Bronchial epithelial cell (primary cell): ENCODE measurements around the gene PIF1. TPM values are rescaled to one million over a fixed set of nuclear protein-coding genes. Genes with fewer than 3 reads are reported as not detected.

Source experiments
- DNase-seq: peaks from one replicate; pipeline ENCODE4 v3.0.0-alpha.2; 2010; ENCODE audit warnings: low read depth
- FAIRE-seq: peaks from 2 replicates; lab custom pipeline; 2011; peaks lifted over from hg19 to GRCh38; lab: Jason Lieb, UNC
- H3K27me3 ChIP-seq: 2 replicates; pipeline ENCODE4 v1.5.1; 2011; ENCODE audit warnings: low read length; ENCODE audit not compliant: control insufficient read depth, insufficient read depth
- H3K36me3 ChIP-seq: 2 replicates; pipeline ENCODE4 v1.5.1; 2011; ENCODE audit warnings: low read length; ENCODE audit not compliant: control insufficient read depth, insufficient read depth
- H3K4me3 ChIP-seq: 2 replicates; pipeline ENCODE4 v1.5.1; 2011; ENCODE audit warnings: mild to moderate bottlenecking, low read depth, low read length, control low read depth
- CTCF ChIP-seq: IDR thresholded peaks from 2 replicates; pipeline ENCODE4 v1.5.1; 2011; ENCODE audit warnings: mild to moderate bottlenecking, moderate library complexity, low read length, control low read depth, inconsistent platforms; ENCODE audit not compliant: insufficient read depth, severe bottlenecking
- total RNA-seq: library from RNA; depleted of rRNA; stranded (reverse); fragments of >200 nt; gene quantifications from 2 replicates; pipeline ENCODE4 v1.2.1, GENCODE V29; 2014

PIF1 gene
- total RNA-seq, 1 donor from 2014 or later = 0.26 TPM

GRCh38 chr15:64792282-64792681 lies 33.2 kb downstream of the PIF1 start:
- Histone ChIP-seq H3K4me3 (no peak overlapping the region), H3K36me3 (no peaks in the 10 kb centered on the region), H3K27me3 (no peaks in the 10 kb centered on the region)
- no peak for TF ChIP-seq CTCF
- FAIRE-seq (no peak), DNase-seq (peak; percentile 15)

GRCh38 chr15:64791401-64791800 lies 34.0 kb downstream of the PIF1 start:
- FAIRE-seq (no peak), DNase-seq (no peak)
- TF ChIP-seq CTCF = no peak
- Histone ChIP-seq H3K4me3 (no peak overlapping the region), H3K36me3 (no peaks in the 10 kb centered on the region), H3K27me3 (no peaks in the 10 kb centered on the region)

- Histone ChIP-seq H3K36me3 (no peaks in the 10 kb centered on the region), H3K4me3 (no peak overlapping the region), H3K27me3 (no peaks in the 10 kb centered on the region)
- DNase-seq = no peak
- no peak for TF ChIP-seq CTCF
- FAIRE-seq = no peak
Observed at GRCh38 chr15:64783796-64784195, 41.7 kb downstream of the PIF1 start.

GRCh38 chr15:64782751-64783150 lies 42.7 kb downstream of the PIF1 start:
- FAIRE-seq = no peak

GRCh38 chr15:64781299-64781698 lies 44.1 kb downstream of the PIF1 start:
- no peak for FAIRE-seq

More at GRCh38 chr15:64782751-64783150, 42.7 kb downstream of the PIF1 start:
- no peaks in the 10 kb centered on the region for H3K27me3 ChIP-seq
- no peak for DNase-seq
- H3K36me3 ChIP-seq = no peaks in the 10 kb centered on the region
- no peak overlapping the region for H3K4me3 ChIP-seq
- no peak for TF ChIP-seq CTCF

More at GRCh38 chr15:64781299-64781698, 44.1 kb downstream of the PIF1 start:
- H3K36me3 ChIP-seq = no peaks in the 10 kb centered on the region
- H3K4me3 ChIP-seq = no peak overlapping the region
- TF ChIP-seq CTCF = no peak
- peaks cover 3% of the 10 kb centered on the region for H3K27me3 ChIP-seq
- DNase-seq = no peak
